ENCODE data around the gene STAC3. TPM values are rescaled to one million over a fixed set of nuclear protein-coding genes. Genes with fewer than 3 reads are reported as not detected.

The STAC3 gene
- total and polyA plus RNA-seq, 10 of the 15 experiments (the other 5 are each of a cell fraction or from before 2014, with no cell fraction given), result 0.49 to 9.9 (median 3.8) TPM

DNA sequence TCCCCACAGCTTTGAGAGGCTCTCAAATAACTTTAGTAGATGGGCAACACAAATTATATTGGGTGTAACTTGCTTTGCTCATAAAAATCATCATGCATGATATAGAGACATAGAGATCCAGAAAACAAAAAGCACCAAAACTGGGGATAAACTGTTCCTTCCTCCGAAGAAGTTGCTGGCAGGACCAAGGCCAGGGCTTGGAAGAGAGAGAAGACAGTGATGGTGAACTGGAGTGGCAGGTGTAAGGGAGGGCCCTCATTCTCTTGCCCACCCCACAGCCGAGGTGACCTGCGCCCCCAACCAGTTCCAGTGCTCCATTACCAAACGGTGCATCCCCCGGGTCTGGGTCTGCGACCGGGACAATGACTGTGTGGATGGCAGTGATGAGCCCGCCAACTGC, 49.8 kb downstream of the STAC3 start:
- no peak overlapping the region for H3K9ac ChIP-seq (ENCODE audit: control insufficient read depth, insufficient read depth, low read length)
- H3K4me2 ChIP-seq (ENCODE audit: control insufficient read depth, insufficient read depth), result no peak overlapping the region
- no peak for DNase-seq (ENCODE audit: low read depth, low spot score)
- H3K27ac ChIP-seq (ENCODE audit: control insufficient read depth, insufficient read depth), result no peak overlapping the region
- no peak overlapping the region for H3K4me3 ChIP-seq
- intact Hi-C loops (cut with micrococcal nuclease; ENCODE audit: unreplicated experiment), result no loop called here
- H3K9me3 ChIP-seq (replicated peaks; ENCODE audit: control insufficient read depth, insufficient read depth, low read length), result no peaks in the 10 kb centered on the region
- H3K4me1 ChIP-seq (ENCODE audit: control insufficient read depth, insufficient read depth, low read length), result no peaks in the 10 kb centered on the region
- SMC1A ChIA-PET (ENCODE audit: uncharacterized antibody, unreplicated experiment), result no interaction called here
- CTCF ChIA-PET, result no interaction called here
- in situ Hi-C loops (cut with MboI), result no loop called here
- BruUV-seq (replicated peaks), result no TSS peak
- no peaks in the 10 kb centered on the region for H3K36me3 ChIP-seq (ENCODE audit: control insufficient read depth in 2 of 2, insufficient read depth in 2 of 2, low read length in 1 of 2)
- RAD21 ChIA-PET (ENCODE audit: unreplicated experiment), result no interaction called here
- H3K27me3 ChIP-seq (replicated peaks in 1 of 2; ENCODE audit: control insufficient read depth in 2 of 2, insufficient read depth in 2 of 2, low read length in 1 of 2), result no peaks in the 10 kb centered on the region
- POLR2A ChIA-PET, result no interaction called here
- no peaks in the 10 kb centered on the region for H4K20me1 ChIP-seq (ENCODE audit: control insufficient read depth, insufficient read depth)
- H2AFZ ChIP-seq (ENCODE audit: control insufficient read depth, low read depth, low read length), result no peak overlapping the region
- FAIRE-seq, result no peak
- no peak for ATAC-seq
- H3K79me2 ChIP-seq (ENCODE audit: control insufficient read depth, insufficient read depth, low read length), result no peaks in the 10 kb centered on the region
- TF ChIP-seq, protein P1, sequence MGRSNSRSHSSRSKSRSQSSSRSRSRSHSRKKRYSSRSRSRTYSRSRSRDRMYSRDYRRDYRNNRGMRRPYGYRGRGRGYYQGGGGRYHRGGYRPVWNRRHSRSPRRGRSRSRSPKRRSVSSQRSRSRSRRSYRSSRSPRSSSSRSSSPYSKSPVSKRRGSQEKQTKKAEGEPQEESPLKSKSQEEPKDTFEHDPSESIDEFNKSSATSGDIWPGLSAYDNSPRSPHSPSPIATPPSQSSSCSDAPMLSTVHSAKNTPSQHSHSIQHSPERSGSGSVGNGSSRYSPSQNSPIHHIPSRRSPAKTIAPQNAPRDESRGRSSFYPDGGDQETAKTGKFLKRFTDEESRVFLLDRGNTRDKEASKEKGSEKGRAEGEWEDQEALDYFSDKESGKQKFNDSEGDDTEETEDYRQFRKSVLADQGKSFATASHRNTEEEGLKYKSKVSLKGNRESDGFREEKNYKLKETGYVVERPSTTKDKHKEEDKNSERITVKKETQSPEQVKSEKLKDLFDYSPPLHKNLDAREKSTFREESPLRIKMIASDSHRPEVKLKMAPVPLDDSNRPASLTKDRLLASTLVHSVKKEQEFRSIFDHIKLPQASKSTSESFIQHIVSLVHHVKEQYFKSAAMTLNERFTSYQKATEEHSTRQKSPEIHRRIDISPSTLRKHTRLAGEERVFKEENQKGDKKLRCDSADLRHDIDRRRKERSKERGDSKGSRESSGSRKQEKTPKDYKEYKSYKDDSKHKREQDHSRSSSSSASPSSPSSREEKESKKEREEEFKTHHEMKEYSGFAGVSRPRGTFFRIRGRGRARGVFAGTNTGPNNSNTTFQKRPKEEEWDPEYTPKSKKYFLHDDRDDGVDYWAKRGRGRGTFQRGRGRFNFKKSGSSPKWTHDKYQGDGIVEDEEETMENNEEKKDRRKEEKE (IDR thresholded peaks at IDR 0.05), result no peak
- TF ChIP-seq, protein P2, sequence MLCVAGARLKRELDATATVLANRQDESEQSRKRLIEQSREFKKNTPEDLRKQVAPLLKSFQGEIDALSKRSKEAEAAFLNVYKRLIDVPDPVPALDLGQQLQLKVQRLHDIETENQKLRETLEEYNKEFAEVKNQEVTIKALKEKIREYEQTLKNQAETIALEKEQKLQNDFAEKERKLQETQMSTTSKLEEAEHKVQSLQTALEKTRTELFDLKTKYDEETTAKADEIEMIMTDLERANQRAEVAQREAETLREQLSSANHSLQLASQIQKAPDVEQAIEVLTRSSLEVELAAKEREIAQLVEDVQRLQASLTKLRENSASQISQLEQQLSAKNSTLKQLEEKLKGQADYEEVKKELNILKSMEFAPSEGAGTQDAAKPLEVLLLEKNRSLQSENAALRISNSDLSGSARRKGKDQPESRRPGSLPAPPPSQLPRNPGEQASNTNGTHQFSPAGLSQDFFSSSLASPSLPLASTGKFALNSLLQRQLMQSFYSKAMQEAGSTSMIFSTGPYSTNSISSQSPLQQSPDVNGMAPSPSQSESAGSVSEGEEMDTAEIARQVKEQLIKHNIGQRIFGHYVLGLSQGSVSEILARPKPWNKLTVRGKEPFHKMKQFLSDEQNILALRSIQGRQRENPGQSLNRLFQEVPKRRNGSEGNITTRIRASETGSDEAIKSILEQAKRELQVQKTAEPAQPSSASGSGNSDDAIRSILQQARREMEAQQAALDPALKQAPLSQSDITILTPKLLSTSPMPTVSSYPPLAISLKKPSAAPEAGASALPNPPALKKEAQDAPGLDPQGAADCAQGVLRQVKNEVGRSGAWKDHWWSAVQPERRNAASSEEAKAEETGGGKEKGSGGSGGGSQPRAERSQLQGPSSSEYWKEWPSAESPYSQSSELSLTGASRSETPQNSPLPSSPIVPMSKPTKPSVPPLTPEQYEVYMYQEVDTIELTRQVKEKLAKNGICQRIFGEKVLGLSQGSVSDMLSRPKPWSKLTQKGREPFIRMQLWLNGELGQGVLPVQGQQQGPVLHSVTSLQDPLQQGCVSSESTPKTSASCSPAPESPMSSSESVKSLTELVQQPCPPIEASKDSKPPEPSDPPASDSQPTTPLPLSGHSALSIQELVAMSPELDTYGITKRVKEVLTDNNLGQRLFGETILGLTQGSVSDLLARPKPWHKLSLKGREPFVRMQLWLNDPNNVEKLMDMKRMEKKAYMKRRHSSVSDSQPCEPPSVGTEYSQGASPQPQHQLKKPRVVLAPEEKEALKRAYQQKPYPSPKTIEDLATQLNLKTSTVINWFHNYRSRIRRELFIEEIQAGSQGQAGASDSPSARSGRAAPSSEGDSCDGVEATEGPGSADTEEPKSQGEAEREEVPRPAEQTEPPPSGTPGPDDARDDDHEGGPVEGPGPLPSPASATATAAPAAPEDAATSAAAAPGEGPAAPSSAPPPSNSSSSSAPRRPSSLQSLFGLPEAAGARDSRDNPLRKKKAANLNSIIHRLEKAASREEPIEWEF (IDR thresholded peaks at IDR 0.05; ENCODE audit: insufficient replicate concordance, low read depth, low read length), result no peak
- TF ChIP-seq, protein P3, sequence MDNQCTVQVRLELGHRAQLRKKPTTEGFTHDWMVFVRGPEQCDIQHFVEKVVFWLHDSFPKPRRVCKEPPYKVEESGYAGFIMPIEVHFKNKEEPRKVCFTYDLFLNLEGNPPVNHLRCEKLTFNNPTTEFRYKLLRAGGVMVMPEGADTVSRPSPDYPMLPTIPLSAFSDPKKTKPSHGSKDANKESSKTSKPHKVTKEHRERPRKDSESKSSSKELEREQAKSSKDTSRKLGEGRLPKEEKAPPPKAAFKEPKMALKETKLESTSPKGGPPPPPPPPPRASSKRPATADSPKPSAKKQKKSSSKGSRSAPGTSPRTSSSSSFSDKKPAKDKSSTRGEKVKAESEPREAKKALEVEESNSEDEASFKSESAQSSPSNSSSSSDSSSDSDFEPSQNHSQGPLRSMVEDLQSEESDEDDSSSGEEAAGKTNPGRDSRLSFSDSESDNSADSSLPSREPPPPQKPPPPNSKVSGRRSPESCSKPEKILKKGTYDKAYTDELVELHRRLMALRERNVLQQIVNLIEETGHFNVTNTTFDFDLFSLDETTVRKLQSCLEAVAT (IDR thresholded peaks at IDR 0.05), result no peak
- no peak for TF ChIP-seq BACH1 (IDR thresholded peaks at IDR 0.05; ENCODE audit: borderline replicate concordance)
- 45% methylated on average over 8 of the region's 8 CpGs for WGBS (ENCODE audit: insufficient coverage, insufficient replicate concordance, low lambda C conversion rate, missing lambda C conversion rate)

Measured in GM12878 (cell line).